Iris pigment epithelial cell (primary cell): Measurements from ENCODE around the gene ASB4.
"Not testable (repeated sequence)": the region's sequence is repeated elsewhere in the genome, so short reads cannot be mapped to it uniquely, and the experiment has no call there.

Experiments used
- DNase-seq: peaks from one replicate; pipeline ENCODE4 v3.0.0-alpha.2; 2011; ENCODE audit warnings: low read depth

ASB4 gene

GRCh38 chr7:95552010-95552926 is 66.5 kb downstream of the ASB4 start:
- not testable (repeated sequence) for DNase-seq

- DNase-seq: peak; percentile 50
Measured at GRCh38 chr7:95553939-95554338, 68.2 kb downstream of the ASB4 start.

GRCh38 chr7:95556777-95557176 is 71.0 kb downstream of the ASB4 start:
- no peak for DNase-seq

- DNase-seq: no peak
Measured at GRCh38 chr7:95558864-95559263, 73.1 kb downstream of the ASB4 start.

GRCh38 chr7:95560674-95561073 is 74.9 kb downstream of the ASB4 start:
- no peak for DNase-seq

GRCh38 chr7:95569720-95570119 is 84.0 kb downstream of the ASB4 start:
- DNase-seq: no peak

GRCh38 chr7:95577137-95577536 is 91.4 kb downstream of the ASB4 start:
- DNase-seq: peak; percentile 13

- peak; percentile 10 for DNase-seq
Measured at GRCh38 chr7:95578299-95578855, 92.6 kb downstream of the ASB4 start.

- no peak for DNase-seq
Measured at GRCh38 chr7:95579318-95579717, 93.6 kb downstream of the ASB4 start.

- no peak for DNase-seq
Measured at GRCh38 chr7:95581467-95581866, 95.7 kb downstream of the ASB4 start.

- no peak for DNase-seq
Measured at GRCh38 chr7:95582578-95583293, 97.0 kb downstream of the ASB4 start.

GRCh38 chr7:95583834-95584621 is 98.3 kb downstream of the ASB4 start:
- DNase-seq: no peak

- no peak for DNase-seq
Measured at GRCh38 chr7:95584769-95585425, 99.2 kb downstream of the ASB4 start.

- no peak for DNase-seq
Measured at GRCh38 chr7:95585426-95585789, 99.7 kb downstream of the ASB4 start.

- DNase-seq: no peak
Measured at GRCh38 chr7:95586951-95587301, 101.2 kb downstream of the ASB4 start.

GRCh38 chr7:95589031-95589430 is 103.3 kb downstream of the ASB4 start:
- DNase-seq: no peak

GRCh38 chr7:95589766-95590165 is 104.0 kb downstream of the ASB4 start:
- no peak for DNase-seq
